CD14-positive monocyte (primary cell): ENCODE results near the gene EIF5AL1. TPM values are rescaled to one million over a fixed set of nuclear protein-coding genes. Genes with fewer than 3 reads are reported as not detected.
A peak's percentile ranks its signal among the peaks of the same experiment; 100 is the strongest.
"Not testable (repeated sequence)": the region's sequence is repeated elsewhere in the genome, so short reads cannot be mapped to it uniquely, and the experiment has no call there.

Experiments used
- DNase-seq, 3 donors: peaks; one replicate each; pipeline ENCODE4 v3.0.0-alpha.2; 2011 to 2022
- H2AFZ ChIP-seq: 2 replicates; pipeline ENCODE4 v1.6.0; 2012; ENCODE audit warnings: mild to moderate bottlenecking, low read depth, low read length, inconsistent platforms; ENCODE audit not compliant: insufficient read depth, poor library complexity, severe bottlenecking
- H3K27ac ChIP-seq, 2 donors: 1 replicate in 1 of 2; 2 replicates in 1 of 2; pipeline ENCODE4 v1.5.1; 2012 to 2013; ENCODE audit warnings: low read length in 2 of 2, control low read depth in 1 of 2, inconsistent platforms in 1 of 2, low read depth in 1 of 2, mild to moderate bottlenecking in 1 of 2
- H3K27me3 ChIP-seq, 2 donors: one replicate each; pipeline versions ENCODE4 v1.6.0 to v1.6.1; 2011 to 2013; ENCODE audit warnings: low read length in 2 of 2; ENCODE audit not compliant: control insufficient read depth in 2 of 2, insufficient read depth in 2 of 2
- H3K36me3 ChIP-seq, 2 donors: replicated peaks in 1 of 2; 1 replicate in 1 of 2; 2 replicates in 1 of 2; pipeline versions ENCODE4 v1.5.1 to v1.6.1; 2012 to 2013; ENCODE audit warnings: low read length in 2 of 2, control low read depth in 1 of 2, inconsistent platforms in 1 of 2, mild to moderate bottlenecking in 1 of 2; ENCODE audit not compliant: insufficient read depth in 2 of 2, control insufficient read depth in 1 of 2
- H3K4me1 ChIP-seq, 2 donors: 1 replicate in 1 of 2; 2 replicates in 1 of 2; pipeline versions ENCODE4 v1.5.1 to v1.6.1; 2012 to 2013; ENCODE audit warnings: low read length in 2 of 2, control low read depth in 1 of 2, inconsistent platforms in 1 of 2, mild to moderate bottlenecking in 1 of 2, moderate library complexity in 1 of 2; ENCODE audit not compliant: insufficient read depth in 2 of 2, control insufficient read depth in 1 of 2
- H3K4me2 ChIP-seq: replicated peaks from 2 replicates; pipeline ENCODE3; 2012; ENCODE audit warnings: low read length, moderate library complexity, mild to moderate bottlenecking; ENCODE audit not compliant: poor library complexity, severe bottlenecking; ENCODE audit errors: extremely low read depth
- H3K4me3 ChIP-seq, 3 experiments: fragments of 200-600 bp in 1 of 3; sonication (generic) in 1 of 3; replicated peaks in 1 of 3; 1 replicate in 2 of 3; 2 replicates in 1 of 3; pipeline ENCODE4 v1.5.1; 2011 to 2013; ENCODE audit warnings: low read length in 3 of 3, mild to moderate bottlenecking in 3 of 3, control low read depth in 2 of 3, low read depth in 2 of 3, inconsistent platforms in 1 of 3, moderate library complexity in 1 of 3
- H3K79me2 ChIP-seq: 2 replicates; pipeline ENCODE4 v1.6.0; 2012; ENCODE audit warnings: mild to moderate bottlenecking, control low read depth, inconsistent platforms, low read length, moderate library complexity; ENCODE audit not compliant: insufficient read depth
- H3K9ac ChIP-seq: 2 replicates; pipeline ENCODE4 v1.6.0; 2017; ENCODE audit warnings: low read length, mild to moderate bottlenecking; ENCODE audit not compliant: insufficient read depth, poor library complexity, severe bottlenecking
- H3K9me3 ChIP-seq, 2 donors: replicated peaks in 1 of 2; 1 replicate in 1 of 2; 2 replicates in 1 of 2; pipeline versions ENCODE4 v1.5.1 to v1.6.1; 2012 to 2013; ENCODE audit warnings: low read length in 2 of 2, control low read depth in 1 of 2; ENCODE audit not compliant: control insufficient read depth in 1 of 2, insufficient read depth in 1 of 2
- H4K20me1 ChIP-seq: 2 replicates; pipeline ENCODE4 v1.6.0; 2012; ENCODE audit warnings: mild to moderate bottlenecking, low read length, control low read depth, moderate library complexity; ENCODE audit not compliant: insufficient read depth
- H3K27ac Mint-ChIP-seq, 7 donors: one replicate each; pipeline ENCODE4 v1.8.0; 2020; ENCODE audit warnings: mild to moderate bottlenecking in 7 of 7, mixed read lengths in 7 of 7, moderate library complexity in 6 of 7, inconsistent platforms in 2 of 7
- H3K27me3 Mint-ChIP-seq, 3 donors: one replicate each; pipeline ENCODE4 v1.8.0; 2021 to 2022; ENCODE audit warnings: low read depth in 3 of 3, mild to moderate bottlenecking in 3 of 3, mixed read lengths in 3 of 3, moderate library complexity in 3 of 3, inconsistent platforms in 1 of 3
- H3K36me3 Mint-ChIP-seq, 2 donors: one replicate each; pipeline ENCODE4 v1.8.0; 2020; ENCODE audit warnings: mixed read lengths in 2 of 2, inconsistent platforms in 1 of 2, mild to moderate bottlenecking in 1 of 2
- H3K4me1 Mint-ChIP-seq: one replicate; pipeline ENCODE4 v1.8.0; 2020; ENCODE audit warnings: mild to moderate bottlenecking, mixed read lengths
- H3K4me3 Mint-ChIP-seq, 2 donors: one replicate each; pipeline ENCODE4 v1.8.0; 2020; ENCODE audit warnings: mild to moderate bottlenecking in 2 of 2, mixed read lengths in 2 of 2, moderate library complexity in 1 of 2
- H3K9me3 Mint-ChIP-seq, 7 donors: one replicate each; pipeline ENCODE4 v1.8.0; 2020 to 2022; ENCODE audit warnings: mixed read lengths in 7 of 7, mild to moderate bottlenecking in 6 of 7, moderate library complexity in 6 of 7, inconsistent platforms in 2 of 7
- CTCF ChIP-seq: fragments of 200-600 bp; IDR thresholded peaks from one replicate; pipeline ENCODE4 v1.8.0; 2022; ENCODE audit warnings: antibody characterized with exemption, mild to moderate bottlenecking
- WGBS: methylation state at CpG from one replicate; pipeline ENCODE4 v1.1.5; 2013; ENCODE audit warnings: missing lambda C conversion rate; ENCODE audit not compliant: insufficient coverage; 5-methylcytosine and 5-hydroxymethylcytosine counted together
- intact Hi-C, 2 donors: fragments of 100-400 bp; cut with micrococcal nuclease; formaldehyde crosslinking; loops; one replicate each; pipeline versions ENCODE4 v1.15.0 to v1.15.1; 2023
- polyA plus RNA-seq, 3 donors: library from polyadenylated mRNA; depleted of rRNA in 1 of 3; unstranded in 2 of 3; stranded (reverse) in 1 of 3; fragments of 300-500 nt in 2 of 3; fragments of >200 nt in 1 of 3; fragmentation: Illumina TruSeq in 2 of 3; gene quantifications; 1 replicate in 2 of 3; 2 replicates in 1 of 3; pipeline ENCODE4 v1.2.3, GENCODE V29; 2012 to 2021

The EIF5AL1 gene
- polyA plus RNA-seq, 3 donors, result 0.16 to 1.7 (median 0.17) TPM

- no CpG with 5 or more reads among the region's 1 CpG for WGBS
- intact Hi-C loops, H3K4me3 Mint-ChIP-seq: not testable (repeated sequence)
These were observed 28.6 kb downstream of the EIF5AL1 start for GRCh38 chr10:79540930-79541329.

GRCh38 chr10:79542626-79543025 lies 30.3 kb downstream of the EIF5AL1 start:
- TF ChIP-seq CTCF, result no peak
- Mint-ChIP-seq H3K27ac (peak overlapping the region in 2 of 7 donors; percentile 25 to 66), H3K4me1 (peaks cover 12% of the 10 kb centered on the region), H3K9me3 (peaks cover 0 to 2% (median 0%) of the 10 kb centered on the region in 7 donors), H3K36me3 (no peaks in the 10 kb centered on the region), H3K27me3 (no peaks in the 10 kb centered on the region), H3K4me3 (no peak overlapping the region)
- H3K4me3 ChIP-seq, result no peak overlapping the region
- H3K4me2 ChIP-seq, result no peak overlapping the region
- H4K20me1 ChIP-seq, result no peaks in the 10 kb centered on the region
- H3K36me3 ChIP-seq, result no peaks in the 10 kb centered on the region
- H3K4me1 ChIP-seq, result peaks cover 10 to 13% of the 10 kb centered on the region in 2 donors
- H3K9me3 ChIP-seq, result no peaks in the 10 kb centered on the region
- no peaks in the 10 kb centered on the region for H3K27me3 ChIP-seq
- H3K79me2 ChIP-seq, result no peaks in the 10 kb centered on the region
- WGBS, result no CpG with 5 or more reads among the region's 2 CpGs
- DNase-seq, result peak; percentile 23 to 43 (median 40)
- intact Hi-C loops, result no loop called here
- H3K27ac ChIP-seq, result peak overlapping the region in 1 of 2 donors; percentile 29
- no peak overlapping the region for H2AFZ ChIP-seq
- H3K9ac ChIP-seq, result no peak overlapping the region

More at GRCh38 chr10:79540930-79541329, 28.6 kb downstream of the EIF5AL1 start:
- not testable (repeated sequence) for H3K36me3 Mint-ChIP-seq, H4K20me1 ChIP-seq, H3K4me2 ChIP-seq, H3K9ac ChIP-seq, H3K27ac ChIP-seq, H3K27ac Mint-ChIP-seq, DNase-seq, H3K9me3 ChIP-seq, H3K9me3 Mint-ChIP-seq, H3K79me2 ChIP-seq, H3K27me3 Mint-ChIP-seq, H3K4me3 ChIP-seq, H3K36me3 ChIP-seq, H3K27me3 ChIP-seq, H2AFZ ChIP-seq
- H3K4me1 Mint-ChIP-seq, result peaks cover 12% of the 10 kb centered on the region
- H3K4me1 ChIP-seq, result peaks cover 10 to 13% of the 10 kb centered on the region in 2 donors

- H3K27ac Mint-ChIP-seq, H3K36me3 Mint-ChIP-seq, H3K4me3 Mint-ChIP-seq, H3K27me3 ChIP-seq, H3K4me2 ChIP-seq, H3K79me2 ChIP-seq, DNase-seq, H4K20me1 ChIP-seq, intact Hi-C loops, H3K9me3 ChIP-seq, H3K9ac ChIP-seq, H2AFZ ChIP-seq, H3K9me3 Mint-ChIP-seq, H3K27ac ChIP-seq, H3K36me3 ChIP-seq, H3K27me3 Mint-ChIP-seq, H3K4me3 ChIP-seq: not testable (repeated sequence)
- H3K4me1 ChIP-seq, result peaks cover 10 to 13% of the 10 kb centered on the region in 2 donors
- no CpG with 5 or more reads among the region's 3 CpGs for WGBS
- peaks cover 16% of the 10 kb centered on the region for H3K4me1 Mint-ChIP-seq
These were observed 32.1 kb downstream of the EIF5AL1 start for GRCh38 chr10:79544408-79544807.

GRCh38 chr10:79544926-79545659 lies 32.8 kb downstream of the EIF5AL1 start:
- not testable (repeated sequence) for H3K27ac Mint-ChIP-seq, H3K4me3 Mint-ChIP-seq, H4K20me1 ChIP-seq

More at GRCh38 chr10:79544926-79545659, 32.8 kb downstream of the EIF5AL1 start:
- peaks cover 16% of the 10 kb centered on the region for H3K4me1 Mint-ChIP-seq
- H3K27me3 ChIP-seq, H2AFZ ChIP-seq, H3K9me3 ChIP-seq, H3K36me3 Mint-ChIP-seq, H3K4me2 ChIP-seq, H3K9me3 Mint-ChIP-seq, H3K4me3 ChIP-seq, intact Hi-C loops, H3K9ac ChIP-seq, H3K27me3 Mint-ChIP-seq, H3K79me2 ChIP-seq, H3K36me3 ChIP-seq, H3K27ac ChIP-seq, DNase-seq: not testable (repeated sequence)
- peaks cover 10 to 13% of the 10 kb centered on the region in 2 donors for H3K4me1 ChIP-seq
- no CpG with 5 or more reads among the region's 3 CpGs for WGBS
